ENCODE results near the gene SMOC2.

- TF ChIP-seq POLR2A (IDR thresholded peaks at IDR 0.05) (no peak), POLR2AphosphoS5 (IDR thresholded peaks at IDR 0.05) (no peak)
- TF ChIP-seq, protein P1, sequence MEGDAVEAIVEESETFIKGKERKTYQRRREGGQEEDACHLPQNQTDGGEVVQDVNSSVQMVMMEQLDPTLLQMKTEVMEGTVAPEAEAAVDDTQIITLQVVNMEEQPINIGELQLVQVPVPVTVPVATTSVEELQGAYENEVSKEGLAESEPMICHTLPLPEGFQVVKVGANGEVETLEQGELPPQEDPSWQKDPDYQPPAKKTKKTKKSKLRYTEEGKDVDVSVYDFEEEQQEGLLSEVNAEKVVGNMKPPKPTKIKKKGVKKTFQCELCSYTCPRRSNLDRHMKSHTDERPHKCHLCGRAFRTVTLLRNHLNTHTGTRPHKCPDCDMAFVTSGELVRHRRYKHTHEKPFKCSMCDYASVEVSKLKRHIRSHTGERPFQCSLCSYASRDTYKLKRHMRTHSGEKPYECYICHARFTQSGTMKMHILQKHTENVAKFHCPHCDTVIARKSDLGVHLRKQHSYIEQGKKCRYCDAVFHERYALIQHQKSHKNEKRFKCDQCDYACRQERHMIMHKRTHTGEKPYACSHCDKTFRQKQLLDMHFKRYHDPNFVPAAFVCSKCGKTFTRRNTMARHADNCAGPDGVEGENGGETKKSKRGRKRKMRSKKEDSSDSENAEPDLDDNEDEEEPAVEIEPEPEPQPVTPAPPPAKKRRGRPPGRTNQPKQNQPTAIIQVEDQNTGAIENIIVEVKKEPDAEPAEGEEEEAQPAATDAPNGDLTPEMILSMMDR (IDR thresholded peaks at IDR 0.05) = peak in 2 of 4 experiments; percentile 21 to 23
Measured at GRCh38 chr6:168658059-168658458, 217.1 kb downstream of the SMOC2 start.

Data from prostate gland (tissue), 2 donors.